ENCODE results near the gene DEAF1.

Gene DEAF1

GRCh38 chr11:620201-620600, 74.8 kb downstream of the DEAF1 start:
- H4K20me1 ChIP-seq (ENCODE audit: insufficient read depth), result no peaks in the 10 kb centered on the region
- no peaks in the 10 kb centered on the region for H3K36me3 ChIP-seq (ENCODE audit: insufficient read depth)
- peaks cover 6% of the 10 kb centered on the region for H3K4me1 ChIP-seq (ENCODE audit: low read depth, poor library complexity, severe bottlenecking)
- H3K27ac ChIP-seq, result no peak overlapping the region
- no peak overlapping the region for H3K9ac ChIP-seq
- H2AFZ ChIP-seq (ENCODE audit: low read depth), result no peak overlapping the region
- H3K4me2 ChIP-seq, result no peak overlapping the region
- TF ChIP-seq CTCF (conservative IDR thresholded peaks at IDR 0.05; ENCODE audit: low read depth, low read length), result no peak
- no peaks in the 10 kb centered on the region for H3K27me3 ChIP-seq (ENCODE audit: insufficient read depth, low read depth)
- no peaks in the 10 kb centered on the region for H3K79me2 ChIP-seq (ENCODE audit: insufficient read depth, low read depth)
- H3K4me3 ChIP-seq (IDR thresholded peaks at IDR 0.05; ENCODE audit: insufficient read depth, low read depth, low read length), result no peak overlapping the region

GRCh38 chr11:619628-620050, 75.4 kb downstream of the DEAF1 start:
- Histone ChIP-seq H3K79me2 (ENCODE audit: insufficient read depth, low read depth) (no peaks in the 10 kb centered on the region), H3K36me3 (ENCODE audit: insufficient read depth) (no peaks in the 10 kb centered on the region), H3K27me3 (ENCODE audit: insufficient read depth, low read depth) (no peaks in the 10 kb centered on the region), H3K9ac (no peak overlapping the region), H4K20me1 (ENCODE audit: insufficient read depth) (no peaks in the 10 kb centered on the region), H2AFZ (ENCODE audit: low read depth) (no peak overlapping the region), H3K4me1 (ENCODE audit: low read depth, poor library complexity, severe bottlenecking) (peaks cover 12% of the 10 kb centered on the region), H3K4me3 (IDR thresholded peaks at IDR 0.05; ENCODE audit: insufficient read depth, low read depth, low read length) (no peak overlapping the region), H3K27ac (no peak overlapping the region), H3K4me2 (no peak overlapping the region)
- TF ChIP-seq CTCF (conservative IDR thresholded peaks at IDR 0.05; ENCODE audit: low read depth, low read length), result no peak

- no peak for TF ChIP-seq CTCF (conservative IDR thresholded peaks at IDR 0.05; ENCODE audit: low read depth, low read length)
- no peak overlapping the region for H3K4me3 ChIP-seq (IDR thresholded peaks at IDR 0.05; ENCODE audit: insufficient read depth, low read depth, low read length)
- H3K4me1 ChIP-seq (ENCODE audit: low read depth, poor library complexity, severe bottlenecking), result peaks cover 16% of the 10 kb centered on the region
- H2AFZ ChIP-seq (ENCODE audit: low read depth), result no peak overlapping the region
- no peaks in the 10 kb centered on the region for H3K27me3 ChIP-seq (ENCODE audit: insufficient read depth, low read depth)
- no peak overlapping the region for H3K9ac ChIP-seq
- H3K27ac ChIP-seq, result no peak overlapping the region
- H3K36me3 ChIP-seq (ENCODE audit: insufficient read depth), result no peaks in the 10 kb centered on the region
- H4K20me1 ChIP-seq (ENCODE audit: insufficient read depth), result no peaks in the 10 kb centered on the region
- no peak overlapping the region for H3K4me2 ChIP-seq
- no peaks in the 10 kb centered on the region for H3K79me2 ChIP-seq (ENCODE audit: insufficient read depth, low read depth)
Measured at GRCh38 chr11:618856-619627, 76.0 kb downstream of the DEAF1 start.

GRCh38 chr11:617912-618682, 76.9 kb downstream of the DEAF1 start:
- Histone ChIP-seq H3K27me3 (ENCODE audit: insufficient read depth, low read depth) (no peaks in the 10 kb centered on the region), H3K9ac (no peak overlapping the region), H2AFZ (ENCODE audit: low read depth) (no peak overlapping the region), H3K4me2 (no peak overlapping the region), H3K4me1 (ENCODE audit: low read depth, poor library complexity, severe bottlenecking) (peaks cover 16% of the 10 kb centered on the region), H3K79me2 (ENCODE audit: insufficient read depth, low read depth) (no peaks in the 10 kb centered on the region), H3K4me3 (IDR thresholded peaks at IDR 0.05; ENCODE audit: insufficient read depth, low read depth, low read length) (no peak overlapping the region), H3K36me3 (ENCODE audit: insufficient read depth) (no peaks in the 10 kb centered on the region), H4K20me1 (ENCODE audit: insufficient read depth) (no peaks in the 10 kb centered on the region), H3K27ac (no peak overlapping the region)
- TF ChIP-seq CTCF (conservative IDR thresholded peaks at IDR 0.05; ENCODE audit: low read depth, low read length), result no peak

Data from KMS-11 (cell line).